Testis (tissue), 2 donors: Measurements from ENCODE around the gene DENND6B.

Source experiments
- CTCF ChIP-seq, 3 experiments: fragments of 450-650 bp in 2 of 3; fragments of 200-600 bp in 1 of 3; sonication (generic) in 1 of 3; IDR thresholded peaks; one replicate each; pipeline ENCODE4 v1.5.1; 2016 to 2019; ENCODE audit warnings: antibody characterized with exemption in 3 of 3, mild to moderate bottlenecking in 2 of 3, moderate library complexity in 1 of 3
- POLR2A ChIP-seq: fragments of 450-650 bp; IDR thresholded peaks from one replicate; pipeline ENCODE4 v1.6.1; 2017; ENCODE audit warnings: antibody characterized with exemption, mild to moderate bottlenecking, moderate library complexity

- TF ChIP-seq CTCF (IDR thresholded peaks at IDR 0.05) (no peak), POLR2A (no peak)
Measured at GRCh38 chr22:50262460-50262911, 64.3 kb downstream of the DENND6B start.
